ENCODE data around the gene NCK1.
"Not testable (repeated sequence)": the region's sequence is repeated elsewhere in the genome, so short reads cannot be mapped to it uniquely, and the experiment has no call there.

Gene NCK1

DNA sequence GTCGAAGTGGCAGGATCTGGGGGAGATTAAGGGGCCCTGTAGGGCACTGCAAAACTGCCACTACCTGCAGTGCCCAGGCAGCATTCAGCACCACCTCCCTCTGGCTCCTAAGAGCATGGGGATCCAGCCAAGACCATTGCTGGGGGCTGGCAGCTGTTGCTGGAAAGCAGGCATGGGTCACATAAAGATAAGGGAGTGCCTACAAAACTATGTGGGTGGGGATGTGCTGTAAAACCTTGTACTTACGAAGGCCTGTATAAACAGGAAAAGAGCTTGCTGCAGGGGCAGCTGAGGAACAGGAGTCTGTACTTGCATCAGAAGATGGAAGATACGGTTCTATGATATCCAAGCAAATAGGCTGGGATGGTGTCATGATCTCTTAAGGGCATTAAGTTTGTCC lies 122.8 kb downstream of the NCK1 start:
- H3K4me3 ChIP-seq (ENCODE audit: low read depth, low read length), result no peak overlapping the region
- TF ChIP-seq, protein P1, sequence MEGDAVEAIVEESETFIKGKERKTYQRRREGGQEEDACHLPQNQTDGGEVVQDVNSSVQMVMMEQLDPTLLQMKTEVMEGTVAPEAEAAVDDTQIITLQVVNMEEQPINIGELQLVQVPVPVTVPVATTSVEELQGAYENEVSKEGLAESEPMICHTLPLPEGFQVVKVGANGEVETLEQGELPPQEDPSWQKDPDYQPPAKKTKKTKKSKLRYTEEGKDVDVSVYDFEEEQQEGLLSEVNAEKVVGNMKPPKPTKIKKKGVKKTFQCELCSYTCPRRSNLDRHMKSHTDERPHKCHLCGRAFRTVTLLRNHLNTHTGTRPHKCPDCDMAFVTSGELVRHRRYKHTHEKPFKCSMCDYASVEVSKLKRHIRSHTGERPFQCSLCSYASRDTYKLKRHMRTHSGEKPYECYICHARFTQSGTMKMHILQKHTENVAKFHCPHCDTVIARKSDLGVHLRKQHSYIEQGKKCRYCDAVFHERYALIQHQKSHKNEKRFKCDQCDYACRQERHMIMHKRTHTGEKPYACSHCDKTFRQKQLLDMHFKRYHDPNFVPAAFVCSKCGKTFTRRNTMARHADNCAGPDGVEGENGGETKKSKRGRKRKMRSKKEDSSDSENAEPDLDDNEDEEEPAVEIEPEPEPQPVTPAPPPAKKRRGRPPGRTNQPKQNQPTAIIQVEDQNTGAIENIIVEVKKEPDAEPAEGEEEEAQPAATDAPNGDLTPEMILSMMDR (IDR thresholded peaks at IDR 0.05; ENCODE audit: borderline replicate concordance, insufficient read depth, low read depth, low read length), result no peak

DNA sequence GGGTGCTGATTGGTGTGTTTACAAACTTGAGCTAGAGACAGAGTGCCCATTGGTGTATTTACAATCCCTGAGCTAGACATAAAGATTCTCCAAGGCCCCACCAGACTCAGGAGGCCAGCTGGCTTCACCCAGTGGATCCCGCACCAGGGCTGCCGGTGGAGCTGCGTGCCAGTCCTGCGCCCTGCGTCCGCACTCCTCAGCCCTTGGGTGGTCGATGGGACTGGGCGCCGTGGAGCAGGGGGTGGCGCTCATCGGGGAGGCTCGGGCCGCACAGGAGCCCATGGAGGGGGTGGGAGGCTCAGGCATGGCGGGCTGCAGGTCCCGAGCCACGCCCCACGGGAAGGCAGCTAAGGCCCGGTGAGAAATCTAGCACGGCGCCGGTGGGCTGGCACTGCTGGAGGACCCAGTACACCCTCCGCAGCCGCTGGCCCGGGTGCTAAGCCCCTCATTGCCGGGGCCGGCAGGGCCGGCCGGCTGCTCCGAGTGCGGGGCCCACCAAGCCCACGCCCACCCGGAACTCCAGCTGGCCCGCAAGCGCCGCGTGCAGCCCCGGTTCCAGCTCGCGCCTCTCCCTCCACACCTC lies 125.5 kb downstream of the NCK1 start:
- H3K4me3 ChIP-seq (ENCODE audit: low read depth, low read length), result not testable (repeated sequence)

DNA sequence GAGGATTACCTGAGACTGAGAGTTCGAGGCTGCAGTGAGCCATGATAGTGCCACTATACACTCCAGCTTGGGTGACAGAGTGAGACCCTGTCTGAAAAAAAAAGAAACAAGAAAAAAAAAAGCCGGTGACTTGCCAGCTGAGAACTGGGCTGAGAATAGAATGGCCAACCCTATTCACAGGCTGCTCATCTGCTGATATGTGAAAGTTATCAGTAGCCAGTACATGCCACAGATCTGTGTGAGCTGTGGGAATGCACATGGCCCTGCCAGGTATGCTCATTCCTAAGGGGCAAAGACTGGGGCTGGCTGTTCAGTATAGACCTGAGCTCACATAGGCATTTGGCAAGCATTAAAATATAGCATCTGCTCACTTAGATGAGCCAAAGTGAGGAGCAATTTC lies 126.6 kb downstream of the NCK1 start:
- H3K4me3 ChIP-seq (ENCODE audit: low read depth, low read length), result no peak overlapping the region
- TF ChIP-seq, protein P1 (IDR thresholded peaks at IDR 0.05; ENCODE audit: borderline replicate concordance, insufficient read depth, low read depth, low read length), result no peak

DNA sequence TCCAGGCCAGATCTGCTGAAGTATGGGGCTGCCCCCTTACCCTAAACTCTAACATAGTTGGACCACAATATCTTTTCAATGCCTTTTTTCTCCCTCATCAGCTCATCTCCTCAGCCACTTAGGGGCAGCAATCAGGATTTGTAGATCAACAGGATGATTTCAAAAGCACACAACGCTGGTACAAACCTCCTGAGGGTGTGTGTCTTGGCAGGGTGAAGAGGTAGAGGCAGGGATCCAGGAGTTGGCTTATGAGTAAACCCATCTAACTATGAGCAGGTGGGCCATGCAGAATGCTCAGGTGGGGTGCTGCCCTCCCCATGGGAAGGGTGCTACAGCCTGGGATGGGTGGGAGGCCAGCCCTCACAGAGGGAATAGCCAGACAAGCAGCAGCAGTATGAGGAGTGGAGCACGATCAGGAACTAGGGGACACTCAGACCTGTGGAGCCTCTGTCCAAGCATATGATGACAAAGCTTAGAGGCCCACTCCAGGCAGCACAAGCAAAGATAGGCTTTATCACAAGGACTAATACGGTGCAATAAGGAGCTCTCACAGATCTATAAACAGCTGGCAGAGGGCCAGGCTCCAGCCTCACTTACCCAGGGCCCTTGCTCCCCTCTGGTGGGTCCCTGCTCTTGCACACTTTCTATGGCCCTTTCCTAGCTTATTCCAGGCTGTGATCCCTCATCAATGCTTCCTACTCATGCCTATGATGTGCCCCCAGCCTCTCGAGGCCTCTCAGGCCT lies 127.9 kb downstream of the NCK1 start:
- H3K4me3 ChIP-seq (ENCODE audit: low read depth, low read length), result no peak overlapping the region
- TF ChIP-seq, protein P1 (IDR thresholded peaks at IDR 0.05; ENCODE audit: borderline replicate concordance, insufficient read depth, low read depth, low read length), result no peak

DNA sequence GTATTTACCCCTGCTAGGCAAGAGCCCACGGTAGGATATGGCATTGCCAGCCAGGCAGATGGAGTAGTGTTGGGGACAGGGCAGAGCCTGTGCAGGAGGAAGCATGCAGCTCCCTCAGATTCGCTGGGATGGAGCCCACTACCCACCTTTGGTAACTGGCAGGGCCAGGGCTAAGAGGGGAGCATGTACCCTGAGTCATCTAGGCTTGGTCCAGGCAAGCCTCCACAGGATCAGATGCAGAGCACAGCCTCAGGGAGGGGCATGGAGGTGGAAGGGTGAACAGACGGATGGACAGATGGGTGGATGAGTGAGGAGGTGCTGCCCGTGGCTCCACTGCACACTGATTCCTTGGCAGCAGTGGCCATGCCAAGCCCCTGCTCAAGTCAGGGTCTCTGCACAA lies 128.8 kb downstream of the NCK1 start:
- no peak overlapping the region for H3K4me3 ChIP-seq (ENCODE audit: low read depth, low read length)
- TF ChIP-seq, protein P1 (IDR thresholded peaks at IDR 0.05; ENCODE audit: borderline replicate concordance, insufficient read depth, low read depth, low read length), result no peak

DNA sequence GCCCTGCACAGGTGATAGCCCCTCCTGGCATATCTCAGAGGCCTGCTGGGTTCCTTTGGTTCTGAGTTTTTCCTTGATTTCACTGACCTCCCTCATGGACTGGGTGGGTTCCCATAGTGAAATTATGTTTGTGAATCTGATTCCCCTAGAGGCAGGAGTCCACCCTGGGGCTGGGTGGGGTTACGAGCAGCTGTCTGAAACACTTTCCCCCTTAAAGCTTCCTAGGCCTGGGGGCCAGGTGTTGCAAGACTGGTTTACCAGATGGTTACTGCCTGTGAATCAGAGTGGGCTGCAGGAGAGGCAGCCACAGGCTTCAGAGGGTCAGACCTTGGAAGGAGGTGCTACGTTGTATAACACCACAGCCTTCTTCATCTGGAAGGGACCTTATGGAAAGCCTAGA lies 130.1 kb downstream of the NCK1 start:
- TF ChIP-seq, protein P1 (IDR thresholded peaks at IDR 0.05; ENCODE audit: borderline replicate concordance, insufficient read depth, low read depth, low read length), result no peak
- no peak overlapping the region for H3K4me3 ChIP-seq (ENCODE audit: low read depth, low read length)

DNA sequence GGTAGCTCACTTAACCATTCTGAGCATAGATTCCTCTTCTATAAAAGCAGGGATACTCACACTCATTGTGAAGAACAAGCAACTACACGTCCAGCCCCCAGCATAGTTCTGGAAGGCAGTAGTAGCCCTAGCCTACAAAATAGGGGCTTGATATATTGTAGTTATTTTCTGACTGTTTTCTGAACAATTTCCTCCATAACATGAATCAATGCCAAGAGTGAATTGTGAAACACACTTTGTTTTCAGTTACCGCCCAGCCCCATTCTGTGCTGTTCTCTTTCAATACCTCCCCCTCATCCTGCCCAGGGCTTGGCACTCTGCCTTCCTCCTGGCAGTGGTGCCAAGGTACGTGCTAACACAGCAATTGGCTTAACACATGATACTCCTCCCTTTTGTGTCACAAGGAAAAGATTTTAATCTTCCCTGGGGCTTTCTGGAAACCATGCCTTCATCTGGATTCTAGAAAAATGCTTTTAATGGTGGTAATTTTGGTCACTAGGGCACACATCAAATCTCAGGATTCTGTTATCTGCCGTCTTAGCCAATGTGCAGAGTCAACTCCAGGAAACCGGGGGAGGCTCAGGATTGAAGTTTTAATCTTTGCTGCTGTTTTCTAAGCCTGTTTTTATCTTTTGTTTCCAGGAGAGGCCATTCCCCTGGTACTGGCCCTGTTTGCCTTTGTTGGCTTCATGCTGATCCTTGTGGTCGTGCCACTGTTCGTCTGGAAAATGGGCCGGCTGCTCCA lies 132.9 kb downstream of the NCK1 start:
- TF ChIP-seq, protein P1 (IDR thresholded peaks at IDR 0.05; ENCODE audit: borderline replicate concordance, insufficient read depth, low read depth, low read length), result no peak
- H3K4me3 ChIP-seq (ENCODE audit: low read depth, low read length), result no peak overlapping the region
